WTC11 (cell line): ENCODE measurements around the gene SRRT.

Experiments used
- CTCF ChIP-seq: fragments of 200-600 bp; IDR thresholded peaks from 2 replicates; pipeline ENCODE4 v1.8.0; 2022; ENCODE audit warnings: antibody characterized with exemption
- E2F1 ChIP-seq: sonication (generic); formaldehyde crosslinking; IDR thresholded peaks from 2 replicates; pipeline ENCODE4 v1.8.0; 2022; ENCODE audit warnings: mild to moderate bottlenecking, missing genetic modification reagents
- E2F4 ChIP-seq: sonication (generic); formaldehyde crosslinking; IDR thresholded peaks from 2 replicates; pipeline ENCODE4 v1.8.1; 2022; ENCODE audit warnings: low read depth, mild to moderate bottlenecking, moderate library complexity, missing genetic modification reagents, borderline replicate concordance
- FOXK1 ChIP-seq: sonication (generic); formaldehyde crosslinking; IDR thresholded peaks from 2 replicates; pipeline ENCODE4 v1.8.0; 2022; ENCODE audit warnings: mild to moderate bottlenecking, moderate library complexity, missing genetic modification reagents
- ZBTB43 ChIP-seq: sonication (generic); formaldehyde crosslinking; IDR thresholded peaks from 2 replicates; pipeline ENCODE4 v1.8.1; 2023; ENCODE audit warnings: mild to moderate bottlenecking, missing genetic modification reagents
- ZNF121 ChIP-seq: sonication (generic); formaldehyde crosslinking; IDR thresholded peaks from 2 replicates; pipeline ENCODE4 v1.8.0; 2023; ENCODE audit warnings: missing genetic modification reagents

GRCh38 chr7:100884736-100885439, 10.0 kb downstream of the SRRT start:
- TF ChIP-seq E2F1 (CRISPR knock-in tag) (no peak), CTCF (no peak), ZBTB43 (CRISPR knock-in tag) (no peak), E2F4 (no peak), ZNF121 (no peak), FOXK1 (CRISPR knock-in tag) (no peak)
